Keratinocyte (primary cell): ENCODE data around the gene UNK. TPM values are rescaled to one million over a fixed set of nuclear protein-coding genes. Genes with fewer than 3 reads are reported as not detected.

ENCODE experiments used
- DNase-seq: peaks from one replicate; pipeline ENCODE4 v3.0.0-alpha.2; 2011; ENCODE audit warnings: low read depth, missing footprints, low spot score
- FAIRE-seq: peaks from 2 replicates; lab custom pipeline; 2011; peaks lifted over from hg19 to GRCh38; lab: Jason Lieb, UNC
- H2AFZ ChIP-seq: 2 replicates; pipeline ENCODE4 v1.6.0; 2012; ENCODE audit warnings: low read length, control low read depth, inconsistent platforms; ENCODE audit not compliant: control insufficient read depth
- H3K27ac ChIP-seq: 2 replicates; pipeline ENCODE4 v1.5.1; 2011; ENCODE audit warnings: low read length; ENCODE audit not compliant: control insufficient read depth, insufficient read depth
- H3K27me3 ChIP-seq: 3 replicates; pipeline ENCODE4 v1.6.0; 2011; ENCODE audit warnings: low read length; ENCODE audit not compliant: control insufficient read depth, insufficient read depth; ENCODE audit errors: extremely low read depth
- H3K36me3 ChIP-seq, 2 experiments: 2 replicates in 1 of 2; 3 replicates in 1 of 2; pipeline ENCODE4 v1.5.1; 2011; ENCODE audit warnings: low read length in 2 of 2, mild to moderate bottlenecking in 1 of 2; ENCODE audit not compliant: control insufficient read depth in 2 of 2, insufficient read depth in 2 of 2; ENCODE audit errors: extremely low read depth in 1 of 2
- H3K4me1 ChIP-seq: 3 replicates; pipeline ENCODE4 v1.5.1; 2011; ENCODE audit warnings: low read length; ENCODE audit not compliant: control insufficient read depth, insufficient read depth; ENCODE audit errors: extremely low read depth
- H3K4me2 ChIP-seq: 3 replicates; pipeline ENCODE4 v1.6.0; 2011; ENCODE audit warnings: low read depth, low read length; ENCODE audit not compliant: control insufficient read depth, insufficient read depth; ENCODE audit errors: extremely low read depth
- H3K4me3 ChIP-seq, 3 experiments: fragments of 200-600 bp in 1 of 3; sonication (generic) in 1 of 3; 2 replicates in 2 of 3; 3 replicates in 1 of 3; pipeline ENCODE4 v1.5.1; 2011 to 2016; ENCODE audit warnings: low read length in 3 of 3, mild to moderate bottlenecking in 3 of 3, control low read depth in 2 of 3, inconsistent platforms in 1 of 3, low read depth in 1 of 3, mixed read lengths in 1 of 3, mixed run types in 1 of 3, moderate library complexity in 1 of 3; ENCODE audit not compliant: control insufficient read depth in 2 of 3, insufficient read depth in 2 of 3; ENCODE audit errors: extremely low read depth in 1 of 3
- H3K79me2 ChIP-seq: 2 replicates; pipeline ENCODE4 v1.6.0; 2012; ENCODE audit warnings: low read length; ENCODE audit not compliant: control insufficient read depth, insufficient read depth
- H3K9ac ChIP-seq: 3 replicates; pipeline ENCODE4 v1.6.0; 2011; ENCODE audit warnings: low read length; ENCODE audit not compliant: control insufficient read depth, insufficient read depth; ENCODE audit errors: extremely low read depth
- H3K9me1 ChIP-seq: 3 replicates; pipeline ENCODE4 v1.6.0; 2011; ENCODE audit warnings: low read length; ENCODE audit not compliant: control insufficient read depth, insufficient read depth; ENCODE audit errors: extremely low read depth
- H3K9me3 ChIP-seq: 2 replicates; pipeline ENCODE4 v1.5.1; 2012; ENCODE audit warnings: low read depth, low read length; ENCODE audit not compliant: control insufficient read depth
- H4K20me1 ChIP-seq: 3 replicates; pipeline ENCODE4 v1.6.0; 2011; ENCODE audit warnings: low read length; ENCODE audit not compliant: control insufficient read depth, insufficient read depth; ENCODE audit errors: extremely low read depth
- CTCF ChIP-seq, 3 experiments: IDR thresholded peaks in 1 of 3; conservative IDR thresholded peaks in 1 of 3; optimal IDR thresholded peaks in 1 of 3; 2 replicates in 2 of 3; 3 replicates in 1 of 3; pipeline versions ENCODE3 to v1.5.1; 2011; ENCODE audit warnings: low read length in 3 of 3, mild to moderate bottlenecking in 3 of 3, moderate library complexity in 2 of 3, control low read depth in 1 of 3, inconsistent platforms in 1 of 3; ENCODE audit not compliant: insufficient read depth in 2 of 3; ENCODE audit errors: extremely low read depth in 1 of 3
- EZH2 ChIP-seq: IDR thresholded peaks from one replicate; pipeline ENCODE4 v1.6.1; 2012; ENCODE audit warnings: inconsistent platforms, mild to moderate bottlenecking, low read length, moderate library complexity
- dilution Hi-C: fragments of 300-500 bp; cut with MboI; formaldehyde crosslinking; loops from one replicate; pipeline ENCODE4 v1.7.0; 2020; ENCODE audit warnings: low sequenced_read_pairs; ENCODE audit not compliant: extremely low pct_ligation_motif_present
- polyA plus RNA-seq, 5 experiments: library from polyadenylated mRNA; depleted of rRNA in 3 of 5; stranded (reverse) in 3 of 5; stranded (forward) in 1 of 5; unstranded in 1 of 5; fragments of >200 nt; gene quantifications; 1 replicate in 1 of 5; 2 replicates in 3 of 5; 3 replicates in 1 of 5; pipeline versions ENCODE4 v1.2.1 to v1.2.3, GENCODE V29; 2011 to 2012; ENCODE audit warnings: missing spikeins in 2 of 5, low read depth in 1 of 5, low replicate concordance in 1 of 5

UNK gene
- polyA plus RNA-seq, 1 donor (not counting 4 experiments of a cell fraction or from before 2014, with no cell fraction given), result 13.0 TPM

GRCh38 chr17:75822119-75822799 lies 37.7 kb downstream of the UNK start:
- peaks cover 11 to 23% of the 10 kb centered on the region in 2 experiments for H3K36me3 ChIP-seq
- dilution Hi-C loops, result no loop called here

GRCh38 chr17:75822800-75823166 lies 38.2 kb downstream of the UNK start:
- no peak overlapping the region for H3K4me2 ChIP-seq
- no peak for TF ChIP-seq EZH2
- TF ChIP-seq CTCF (optimal IDR thresholded peaks at IDR 0.05 in 1 of 3, IDR thresholded peaks at IDR 0.05 in 1 of 3, conservative IDR thresholded peaks at IDR 0.05 in 1 of 3; ENCODE audit: extremely low read depth in 1 of 3, insufficient read depth in 2 of 3, low read length in 3 of 3), result no peak
- H3K27me3 ChIP-seq, result no peaks in the 10 kb centered on the region
- no peak overlapping the region for H3K27ac ChIP-seq
- no peak overlapping the region for H2AFZ ChIP-seq
- H3K9ac ChIP-seq, result no peak overlapping the region
- no peaks in the 10 kb centered on the region for H3K79me2 ChIP-seq
- dilution Hi-C loops, result no loop called here
- DNase-seq, result no peak
- H3K4me3 ChIP-seq, result no peak overlapping the region
- H3K4me1 ChIP-seq, result peaks cover 11% of the 10 kb centered on the region
- no peaks in the 10 kb centered on the region for H4K20me1 ChIP-seq
- no peaks in the 10 kb centered on the region for H3K9me1 ChIP-seq
- H3K9me3 ChIP-seq, result no peaks in the 10 kb centered on the region
- FAIRE-seq, result no peak
- peaks cover 11 to 21% of the 10 kb centered on the region in 2 experiments for H3K36me3 ChIP-seq

More at GRCh38 chr17:75822119-75822799, 37.7 kb downstream of the UNK start:
- no peak for FAIRE-seq
- Histone ChIP-seq H3K9me1 (no peaks in the 10 kb centered on the region), H2AFZ (no peak overlapping the region), H3K4me2 (no peak overlapping the region), H3K79me2 (no peaks in the 10 kb centered on the region), H3K9ac (no peak overlapping the region), H3K4me1 (peaks cover 11% of the 10 kb centered on the region), H3K27me3 (no peaks in the 10 kb centered on the region), H4K20me1 (no peaks in the 10 kb centered on the region), H3K9me3 (no peaks in the 10 kb centered on the region), H3K27ac (no peak overlapping the region), H3K4me3 (no peak overlapping the region)
- TF ChIP-seq CTCF (optimal IDR thresholded peaks at IDR 0.05 in 1 of 3, IDR thresholded peaks at IDR 0.05 in 1 of 3, conservative IDR thresholded peaks at IDR 0.05 in 1 of 3; ENCODE audit: extremely low read depth in 1 of 3, insufficient read depth in 2 of 3, low read length in 3 of 3), result no peak
- TF ChIP-seq EZH2, result no peak
- no peak for DNase-seq
